Neural progenitor cell (in vitro differentiated cells): ENCODE results near the gene USP14.

ENCODE experiments used
- EZH2 ChIP-seq: fragments of 200-600 bp; sonication (generic); IDR thresholded peaks from 2 replicates; pipeline ENCODE4 v1.6.1; 2017; ENCODE audit warnings: antibody characterized with exemption, mild to moderate bottlenecking, moderate library complexity
- EZH2phosphoT487 ChIP-seq: fragments of 200-600 bp; sonication (generic); IDR thresholded peaks from 2 replicates; pipeline ENCODE4 v1.6.1; 2017; ENCODE audit warnings: antibody characterized with exemption
- TF ChIP-seq, protein P1 (sequence below): fragments of 200-600 bp; sonication (generic); IDR thresholded peaks from 2 replicates; pipeline ENCODE4 v1.5.1; 2017; ENCODE audit warnings: antibody characterized with exemption, mild to moderate bottlenecking

DNA sequence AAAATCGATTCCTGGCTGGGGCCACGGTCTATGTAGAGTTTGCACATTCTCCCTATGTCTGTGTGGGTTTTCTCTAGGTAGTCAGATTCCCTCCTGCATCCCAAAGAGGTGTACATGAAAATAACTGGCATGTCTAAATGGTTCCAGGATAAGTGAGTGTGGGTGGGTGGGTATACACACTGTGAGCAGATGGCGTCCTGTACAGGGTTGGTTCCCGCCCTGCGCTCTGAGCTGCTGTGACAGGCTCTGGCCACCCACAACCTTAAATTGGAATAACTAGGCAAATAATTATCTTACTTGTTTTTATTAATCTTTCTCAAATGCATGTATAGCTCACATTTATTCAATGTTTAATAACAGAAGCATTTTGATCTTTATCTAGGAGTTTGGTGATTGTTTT is 93.2 kb downstream of the USP14 start:
- TF ChIP-seq, protein P1, sequence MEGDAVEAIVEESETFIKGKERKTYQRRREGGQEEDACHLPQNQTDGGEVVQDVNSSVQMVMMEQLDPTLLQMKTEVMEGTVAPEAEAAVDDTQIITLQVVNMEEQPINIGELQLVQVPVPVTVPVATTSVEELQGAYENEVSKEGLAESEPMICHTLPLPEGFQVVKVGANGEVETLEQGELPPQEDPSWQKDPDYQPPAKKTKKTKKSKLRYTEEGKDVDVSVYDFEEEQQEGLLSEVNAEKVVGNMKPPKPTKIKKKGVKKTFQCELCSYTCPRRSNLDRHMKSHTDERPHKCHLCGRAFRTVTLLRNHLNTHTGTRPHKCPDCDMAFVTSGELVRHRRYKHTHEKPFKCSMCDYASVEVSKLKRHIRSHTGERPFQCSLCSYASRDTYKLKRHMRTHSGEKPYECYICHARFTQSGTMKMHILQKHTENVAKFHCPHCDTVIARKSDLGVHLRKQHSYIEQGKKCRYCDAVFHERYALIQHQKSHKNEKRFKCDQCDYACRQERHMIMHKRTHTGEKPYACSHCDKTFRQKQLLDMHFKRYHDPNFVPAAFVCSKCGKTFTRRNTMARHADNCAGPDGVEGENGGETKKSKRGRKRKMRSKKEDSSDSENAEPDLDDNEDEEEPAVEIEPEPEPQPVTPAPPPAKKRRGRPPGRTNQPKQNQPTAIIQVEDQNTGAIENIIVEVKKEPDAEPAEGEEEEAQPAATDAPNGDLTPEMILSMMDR = no peak
- TF ChIP-seq EZH2 = no peak
- no peak for TF ChIP-seq EZH2phosphoT487
